ENCODE data around the gene CDO1.

CDO1 gene

GRCh38 chr5:115807654-115808052 lies 8.8 kb downstream of the CDO1 start:
- TF ChIP-seq CTCF (IDR thresholded peaks at IDR 0.05; ENCODE audit: insufficient read depth, low read depth, low read length, missing control alignments), result no peak
- H3K4me3 ChIP-seq (ENCODE audit: low read depth, low read length), result no peak overlapping the region
- no peak for DNase-seq (ENCODE audit: low read depth)

- no peak overlapping the region for H3K4me3 ChIP-seq (ENCODE audit: low read depth, low read length)
- no peak for TF ChIP-seq CTCF (IDR thresholded peaks at IDR 0.05; ENCODE audit: insufficient read depth, low read depth, low read length, missing control alignments)
- DNase-seq (ENCODE audit: low read depth), result no peak
Measured at GRCh38 chr5:115806986-115807653, 9.3 kb downstream of the CDO1 start.

GRCh38 chr5:115801984-115802383 lies 14.5 kb downstream of the CDO1 start:
- no peak overlapping the region for H3K4me3 ChIP-seq (ENCODE audit: low read depth, low read length)
- DNase-seq (ENCODE audit: low read depth), result no peak
- TF ChIP-seq CTCF (IDR thresholded peaks at IDR 0.05; ENCODE audit: insufficient read depth, low read depth, low read length, missing control alignments), result no peak

GRCh38 chr5:115801152-115801551 lies 15.3 kb downstream of the CDO1 start:
- no peak overlapping the region for H3K4me3 ChIP-seq (ENCODE audit: low read depth, low read length)
- no peak for TF ChIP-seq CTCF (IDR thresholded peaks at IDR 0.05; ENCODE audit: insufficient read depth, low read depth, low read length, missing control alignments)
- no peak for DNase-seq (ENCODE audit: low read depth)

DNA sequence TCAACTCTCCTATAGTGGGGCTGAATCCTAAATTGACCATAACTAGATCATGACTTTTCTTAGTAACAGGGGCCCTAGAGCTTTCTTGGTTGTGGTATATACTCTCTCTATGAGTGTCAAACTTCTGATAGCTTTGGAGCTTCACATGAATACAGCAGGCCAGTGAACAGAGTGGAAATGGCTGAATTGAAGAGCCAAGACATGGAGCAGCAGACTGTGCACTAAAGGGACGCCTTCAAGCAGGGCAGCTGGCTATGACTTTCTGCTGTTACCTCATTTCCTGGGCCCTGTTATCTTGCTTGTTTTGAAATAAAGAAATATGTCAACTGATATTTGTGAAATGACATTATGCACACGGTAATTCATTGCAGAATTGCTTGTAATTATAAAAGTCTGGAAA lies 16.4 kb downstream of the CDO1 start:
- no peak for DNase-seq (ENCODE audit: low read depth)
- no peak overlapping the region for H3K4me3 ChIP-seq (ENCODE audit: low read depth, low read length)
- TF ChIP-seq CTCF (IDR thresholded peaks at IDR 0.05; ENCODE audit: insufficient read depth, low read depth, low read length, missing control alignments), result no peak

DNA sequence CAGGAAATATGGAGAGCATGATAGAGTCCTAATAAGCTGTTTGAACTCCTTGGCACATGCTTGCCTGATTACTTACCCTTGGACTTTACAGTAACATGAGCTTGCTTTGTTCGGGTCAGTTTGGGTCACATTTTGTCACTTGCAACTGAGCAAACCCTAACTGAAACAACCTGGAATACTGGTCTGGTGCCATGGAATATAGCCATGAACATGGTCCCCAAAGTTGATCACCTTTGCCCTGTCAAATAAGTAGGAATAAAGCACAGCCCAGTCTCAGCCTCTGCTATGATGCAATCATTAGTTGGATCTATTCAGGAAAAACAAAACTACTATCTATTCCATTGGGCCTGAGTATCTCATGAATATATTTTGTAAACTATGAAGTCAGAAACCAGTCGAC lies 18.2 kb downstream of the CDO1 start:
- TF ChIP-seq CTCF (IDR thresholded peaks at IDR 0.05; ENCODE audit: insufficient read depth, low read depth, low read length, missing control alignments), result no peak
- no peak overlapping the region for H3K4me3 ChIP-seq (ENCODE audit: low read depth, low read length)
- DNase-seq (ENCODE audit: low read depth), result no peak

DNA sequence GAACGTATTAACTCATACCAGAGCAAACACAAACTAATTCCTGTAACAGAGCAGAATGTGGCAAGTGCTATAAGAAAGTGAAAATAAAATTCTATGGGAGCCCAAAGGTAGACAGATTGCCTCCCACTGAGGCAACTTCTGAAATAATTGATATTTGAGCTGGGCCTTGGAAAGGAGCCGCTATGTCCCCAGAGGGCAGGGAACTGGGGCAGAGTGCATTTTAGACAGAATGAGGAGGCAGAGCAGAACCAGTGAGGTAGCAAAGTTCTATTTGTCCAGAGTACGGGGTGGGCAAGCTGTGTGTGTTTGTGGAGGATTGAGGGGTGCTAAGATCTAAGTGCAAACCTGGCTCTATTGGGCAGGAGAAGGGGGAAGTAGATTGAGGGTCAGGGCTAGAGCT lies 19.8 kb downstream of the CDO1 start:
- DNase-seq (ENCODE audit: low read depth), result no peak
- no peak for TF ChIP-seq CTCF (IDR thresholded peaks at IDR 0.05; ENCODE audit: insufficient read depth, low read depth, low read length, missing control alignments)

More for the DNA sequence above, 19.8 kb downstream of the CDO1 start:
- H3K4me3 ChIP-seq (ENCODE audit: low read depth, low read length), result no peak overlapping the region
